Measurements from ENCODE around the gene TP63. TPM values are rescaled to one million over a fixed set of nuclear protein-coding genes. Genes with fewer than 3 reads are reported as not detected.

The TP63 gene
- total RNA-seq, 4 donors from 2014 or later, result 302 to 485 (median 319) TPM

DNA sequence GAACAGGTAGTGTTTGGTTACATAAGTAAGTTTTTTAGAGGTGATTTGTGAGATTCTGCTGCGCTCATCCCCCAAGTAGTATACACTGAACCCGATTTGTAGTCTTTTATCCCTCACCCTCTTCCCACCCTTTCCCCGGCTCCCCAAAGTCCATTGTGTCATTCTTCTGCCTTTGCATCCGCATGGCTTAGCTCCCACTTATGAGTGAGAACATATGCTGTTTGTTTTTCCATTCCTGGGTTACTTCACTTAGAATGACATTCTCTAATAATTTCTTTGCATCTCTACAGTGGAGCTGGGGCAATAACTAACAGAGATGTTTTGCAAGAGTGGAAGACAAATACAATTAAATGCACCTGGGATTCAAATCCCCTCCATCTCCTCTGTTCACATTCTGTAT is 93.2 kb downstream of the TP63 start:
- Histone ChIP-seq H3K9me3 (no peaks in the 10 kb centered on the region), H3K4me3 (no peak overlapping the region), H3K27me3 (no peaks in the 10 kb centered on the region), H3K27ac (no peak overlapping the region), H3K4me1 (no peaks in the 10 kb centered on the region), H3K36me3 (no peaks in the 10 kb centered on the region)
- TF ChIP-seq POLR2A (IDR thresholded peaks at IDR 0.05) (no peak), CTCF (IDR thresholded peaks at IDR 0.05) (no peak), POLR2AphosphoS5 (IDR thresholded peaks at IDR 0.05) (no peak), EP300 (IDR thresholded peaks at IDR 0.05) (no peak)
- WGBS, result 74% methylated on average over 4 of the region's 4 CpGs
- DNase-seq (ENCODE audit: low spot score in 2 of 2), result no peak

DNA sequence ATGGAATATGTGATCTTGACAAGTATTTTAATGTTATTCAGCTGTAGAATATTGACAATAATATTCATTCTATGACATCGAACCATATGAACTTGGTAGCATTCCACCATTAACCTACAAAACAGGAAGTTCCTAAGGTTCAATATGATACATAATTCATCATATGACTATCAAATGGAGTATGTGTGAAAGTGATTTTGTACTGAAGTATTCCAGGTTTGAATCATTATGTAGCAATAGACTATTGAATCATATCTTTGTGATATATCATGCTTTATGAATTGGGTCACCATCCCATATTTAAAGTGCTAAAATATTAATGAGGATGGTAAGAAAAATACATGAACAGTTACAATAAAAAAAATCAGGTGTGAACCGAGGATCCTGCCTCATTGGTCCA is 95.1 kb downstream of the TP63 start:
- Histone ChIP-seq H3K9me3 (no peaks in the 10 kb centered on the region), H3K27me3 (no peaks in the 10 kb centered on the region), H3K4me1 (no peaks in the 10 kb centered on the region), H3K27ac (no peak overlapping the region), H3K4me3 (no peak overlapping the region), H3K36me3 (no peaks in the 10 kb centered on the region)
- 95% methylated on average over 2 of the region's 2 CpGs for WGBS
- no peak for DNase-seq (ENCODE audit: low spot score in 2 of 2)
- TF ChIP-seq EP300 (IDR thresholded peaks at IDR 0.05), result no peak
- no peak for TF ChIP-seq POLR2AphosphoS5 (IDR thresholded peaks at IDR 0.05)
- TF ChIP-seq CTCF (IDR thresholded peaks at IDR 0.05), result no peak
- TF ChIP-seq POLR2A (IDR thresholded peaks at IDR 0.05), result no peak

DNA sequence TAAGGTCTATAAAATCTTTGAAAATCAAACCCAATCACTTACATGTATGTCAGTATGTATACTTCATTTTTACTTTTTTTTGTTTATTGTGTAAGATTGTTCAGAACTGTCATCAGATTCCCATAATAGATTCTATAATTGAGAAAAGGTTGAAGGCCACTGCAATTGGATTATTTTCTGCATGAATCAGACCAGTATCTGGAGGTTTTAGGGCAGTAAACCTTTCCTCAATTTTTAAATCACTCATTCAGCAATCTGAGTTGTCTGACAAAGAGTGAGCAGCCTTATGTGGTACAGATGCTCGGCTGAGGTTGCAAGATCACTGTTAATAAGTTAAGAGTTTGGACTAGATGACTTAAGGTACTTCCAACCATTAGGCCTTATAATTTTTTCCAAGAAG is 96.0 kb downstream of the TP63 start:
- DNase-seq (ENCODE audit: low spot score in 2 of 2), result no peak
- H3K27ac ChIP-seq, result no peak overlapping the region

GRCh38 chr3:189727898-189728297 is 96.7 kb downstream of the TP63 start:
- H3K36me3 ChIP-seq, result no peaks in the 10 kb centered on the region
- no peaks in the 10 kb centered on the region for H3K4me1 ChIP-seq
- no peaks in the 10 kb centered on the region for H3K27me3 ChIP-seq
- H3K9me3 ChIP-seq, result no peaks in the 10 kb centered on the region
- no peak overlapping the region for H3K4me3 ChIP-seq
- no peak for TF ChIP-seq POLR2AphosphoS5 (IDR thresholded peaks at IDR 0.05)
- TF ChIP-seq EP300 (IDR thresholded peaks at IDR 0.05), result no peak
- TF ChIP-seq CTCF (IDR thresholded peaks at IDR 0.05), result no peak
- TF ChIP-seq POLR2A (IDR thresholded peaks at IDR 0.05), result no peak
- no peak for DNase-seq (ENCODE audit: low spot score in 2 of 2)
- no peak overlapping the region for H3K27ac ChIP-seq
- WGBS, result 71% methylated on average over 4 of the region's 4 CpGs

More for the DNA sequence above, 96.0 kb downstream of the TP63 start:
- TF ChIP-seq POLR2AphosphoS5 (IDR thresholded peaks at IDR 0.05), result no peak
- H3K4me3 ChIP-seq, result no peak overlapping the region
- no peaks in the 10 kb centered on the region for H3K27me3 ChIP-seq
- no peaks in the 10 kb centered on the region for H3K36me3 ChIP-seq
- no peaks in the 10 kb centered on the region for H3K9me3 ChIP-seq
- 88% methylated on average over 1 of the region's 1 CpG for WGBS
- H3K4me1 ChIP-seq, result no peaks in the 10 kb centered on the region

DNA sequence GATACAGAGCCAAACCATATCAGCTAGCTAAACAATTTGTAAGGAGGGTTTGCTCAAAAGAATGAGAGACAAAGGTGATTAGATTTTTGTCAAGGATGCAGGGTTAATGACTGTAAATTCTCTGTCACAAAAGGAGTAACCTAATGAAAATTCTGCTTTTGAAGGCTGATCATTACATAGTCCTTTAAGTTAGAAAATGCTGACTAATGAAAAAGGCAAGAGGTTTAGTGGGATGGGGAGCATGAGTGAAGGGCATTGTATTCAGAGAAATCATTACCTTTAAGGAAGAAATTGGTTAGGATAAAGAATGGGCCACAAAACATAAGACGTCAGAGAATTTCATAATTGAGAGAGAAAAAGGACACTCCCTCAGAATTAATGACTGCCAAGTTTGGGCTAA is 97.7 kb downstream of the TP63 start:
- Histone ChIP-seq H3K27me3 (no peaks in the 10 kb centered on the region), H3K27ac (no peak overlapping the region), H3K4me3 (no peak overlapping the region), H3K4me1 (no peaks in the 10 kb centered on the region), H3K9me3 (no peaks in the 10 kb centered on the region), H3K36me3 (no peaks in the 10 kb centered on the region)
- TF ChIP-seq POLR2A (IDR thresholded peaks at IDR 0.05), result no peak
- TF ChIP-seq CTCF (IDR thresholded peaks at IDR 0.05), result no peak
- no peak for TF ChIP-seq POLR2AphosphoS5 (IDR thresholded peaks at IDR 0.05)
- TF ChIP-seq EP300 (IDR thresholded peaks at IDR 0.05), result no peak
- no peak for DNase-seq (ENCODE audit: low spot score in 2 of 2)
- 69% methylated on average over 1 of the region's 1 CpG for WGBS

GRCh38 chr3:189734061-189734460 is 102.9 kb downstream of the TP63 start:
- no peak for DNase-seq (ENCODE audit: low spot score in 2 of 2)
- H3K27ac ChIP-seq, result no peak overlapping the region
- TF ChIP-seq POLR2A (IDR thresholded peaks at IDR 0.05), result no peak
- no peaks in the 10 kb centered on the region for H3K27me3 ChIP-seq
- H3K4me1 ChIP-seq, result no peaks in the 10 kb centered on the region
- 86% methylated on average over 6 of the region's 6 CpGs for WGBS
- H3K36me3 ChIP-seq, result no peaks in the 10 kb centered on the region
- no peaks in the 10 kb centered on the region for H3K9me3 ChIP-seq
- H3K4me3 ChIP-seq, result no peak overlapping the region
